ENCODE data around the gene PTPN2. TPM values are rescaled to one million over a fixed set of nuclear protein-coding genes. Genes with fewer than 3 reads are reported as not detected.

PTPN2 gene
- total and polyA plus RNA-seq, 9 of the 15 experiments (the other 6 are each of a cell fraction or from before 2014, with no cell fraction given) = 36.6 to 66.4 (median 43.8) TPM

- TF ChIP-seq ZBTB9 (CRISPR knock-in tag; IDR thresholded peaks at IDR 0.05) = peak; percentile 62; the same call in 1 of the 2 replicates
- TF ChIP-seq SAFB2 (IDR thresholded peaks at IDR 0.05; ENCODE audit: borderline replicate concordance, low read depth, low read length, severe bottlenecking) = no peak
- peak in 1 of 2 experiments; percentile 44; a peak in 2 of 4 replicates for TF ChIP-seq TBL1XR1 (IDR thresholded peaks at IDR 0.05; ENCODE audit: low read length in 2 of 2)
- TF ChIP-seq TGIF2 (CRISPR knock-in tag; IDR thresholded peaks at IDR 0.05) = no peak
- TF ChIP-seq NRF1 (conservative IDR thresholded peaks at IDR 0.05 in 1 of 2, IDR thresholded peaks at IDR 0.05 in 1 of 2) = peak; percentile 94 to 95
- 0 out of 2 replicates have a peak, but pooled peaks have one; percentile 43 for TF ChIP-seq SRSF3 (IDR thresholded peaks at IDR 0.05; ENCODE audit: insufficient read depth, low read length)
- TF ChIP-seq ZNF766 (CRISPR knock-in tag; conservative IDR thresholded peaks at IDR 0.05) = 0 out of 2 replicates have a peak, but pooled peaks have one; percentile 68
- TF ChIP-seq SUPT5H (IDR thresholded peaks at IDR 0.05) = peak; percentile 99
- peak; percentile 62 for TF ChIP-seq CHD2 (IDR thresholded peaks at IDR 0.05; ENCODE audit: low read depth, low read length)
- TF ChIP-seq, protein P1, sequence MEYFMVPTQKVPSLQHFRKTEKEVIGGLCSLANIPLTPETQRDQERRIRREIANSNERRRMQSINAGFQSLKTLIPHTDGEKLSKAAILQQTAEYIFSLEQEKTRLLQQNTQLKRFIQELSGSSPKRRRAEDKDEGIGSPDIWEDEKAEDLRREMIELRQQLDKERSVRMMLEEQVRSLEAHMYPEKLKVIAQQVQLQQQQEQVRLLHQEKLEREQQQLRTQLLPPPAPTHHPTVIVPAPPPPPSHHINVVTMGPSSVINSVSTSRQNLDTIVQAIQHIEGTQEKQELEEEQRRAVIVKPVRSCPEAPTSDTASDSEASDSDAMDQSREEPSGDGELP (CRISPR knock-in tag; IDR thresholded peaks at IDR 0.05; ENCODE audit: borderline replicate concordance) = peak; percentile 67
- TF ChIP-seq, protein P2, sequence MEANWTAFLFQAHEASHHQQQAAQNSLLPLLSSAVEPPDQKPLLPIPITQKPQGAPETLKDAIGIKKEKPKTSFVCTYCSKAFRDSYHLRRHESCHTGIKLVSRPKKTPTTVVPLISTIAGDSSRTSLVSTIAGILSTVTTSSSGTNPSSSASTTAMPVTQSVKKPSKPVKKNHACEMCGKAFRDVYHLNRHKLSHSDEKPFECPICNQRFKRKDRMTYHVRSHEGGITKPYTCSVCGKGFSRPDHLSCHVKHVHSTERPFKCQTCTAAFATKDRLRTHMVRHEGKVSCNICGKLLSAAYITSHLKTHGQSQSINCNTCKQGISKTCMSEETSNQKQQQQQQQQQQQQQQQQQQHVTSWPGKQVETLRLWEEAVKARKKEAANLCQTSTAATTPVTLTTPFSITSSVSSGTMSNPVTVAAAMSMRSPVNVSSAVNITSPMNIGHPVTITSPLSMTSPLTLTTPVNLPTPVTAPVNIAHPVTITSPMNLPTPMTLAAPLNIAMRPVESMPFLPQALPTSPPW (CRISPR knock-in tag; IDR thresholded peaks at IDR 0.05) = peak; percentile 86
- TF ChIP-seq GATAD2B (IDR thresholded peaks at IDR 0.05; ENCODE audit: borderline replicate concordance) = peak; percentile 8; the same call in 1 of the 2 replicates
- TF ChIP-seq, protein P3, sequence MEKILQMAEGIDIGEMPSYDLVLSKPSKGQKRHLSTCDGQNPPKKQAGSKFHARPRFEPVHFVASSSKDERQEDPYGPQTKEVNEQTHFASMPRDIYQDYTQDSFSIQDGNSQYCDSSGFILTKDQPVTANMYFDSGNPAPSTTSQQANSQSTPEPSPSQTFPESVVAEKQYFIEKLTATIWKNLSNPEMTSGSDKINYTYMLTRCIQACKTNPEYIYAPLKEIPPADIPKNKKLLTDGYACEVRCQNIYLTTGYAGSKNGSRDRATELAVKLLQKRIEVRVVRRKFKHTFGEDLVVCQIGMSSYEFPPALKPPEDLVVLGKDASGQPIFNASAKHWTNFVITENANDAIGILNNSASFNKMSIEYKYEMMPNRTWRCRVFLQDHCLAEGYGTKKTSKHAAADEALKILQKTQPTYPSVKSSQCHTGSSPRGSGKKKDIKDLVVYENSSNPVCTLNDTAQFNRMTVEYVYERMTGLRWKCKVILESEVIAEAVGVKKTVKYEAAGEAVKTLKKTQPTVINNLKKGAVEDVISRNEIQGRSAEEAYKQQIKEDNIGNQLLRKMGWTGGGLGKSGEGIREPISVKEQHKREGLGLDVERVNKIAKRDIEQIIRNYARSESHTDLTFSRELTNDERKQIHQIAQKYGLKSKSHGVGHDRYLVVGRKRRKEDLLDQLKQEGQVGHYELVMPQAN (IDR thresholded peaks at IDR 0.05; ENCODE audit: borderline replicate concordance) = peak; percentile 55; the same call in 1 of the 2 replicates
- TF ChIP-seq PML (IDR thresholded peaks at IDR 0.05; ENCODE audit: low read length) = peak; percentile 85
Observed at GRCh38 chr18:12883684-12884405, at the start of gene PTPN2 (continued).

All from K562 (cell line).